Natural killer cell (primary cell): ENCODE data around the gene RAB3C. TPM values are rescaled to one million over a fixed set of nuclear protein-coding genes. Genes with fewer than 3 reads are reported as not detected.

Source experiments
- ATAC-seq, 3 donors: fragments of 150-1000 bp in 2 of 3; fragments of 200-7000 bp in 1 of 3; cut with Tn5 transposase; 1 replicate in 1 of 3; 2 replicates in 2 of 3; pipeline ENCODE4 v1.10.0; 2021; ENCODE audit warnings: mild to moderate bottlenecking in 2 of 3, moderate library complexity in 2 of 3
- DNase-seq, 2 donors: peaks; one replicate each; pipeline versions ENCODE4 v3.0.0 to v3.0.0-alpha.2; 2013 to 2021; ENCODE audit warnings: mixed read lengths in 1 of 2
- H3K27ac ChIP-seq: one replicate; pipeline ENCODE4 v1.5.1; 2013; ENCODE audit warnings: mild to moderate bottlenecking, low read length
- H3K27me3 ChIP-seq: one replicate; pipeline ENCODE4 v1.6.1; 2013; ENCODE audit warnings: low read length; ENCODE audit not compliant: control insufficient read depth, insufficient read depth
- H3K36me3 ChIP-seq: one replicate; pipeline ENCODE4 v1.6.1; 2013; ENCODE audit warnings: low read length; ENCODE audit not compliant: control insufficient read depth, insufficient read depth
- H3K4me1 ChIP-seq: one replicate; pipeline ENCODE4 v1.6.1; 2013; ENCODE audit warnings: low read length; ENCODE audit not compliant: control insufficient read depth, insufficient read depth
- H3K4me3 ChIP-seq: one replicate; pipeline ENCODE4 v1.5.1; 2013; ENCODE audit warnings: low read length
- H3K9me3 ChIP-seq: one replicate; pipeline ENCODE4 v1.6.1; 2013; ENCODE audit warnings: low read length; ENCODE audit not compliant: control insufficient read depth, insufficient read depth
- H3K27ac Mint-ChIP-seq, 2 donors: one replicate each; pipeline ENCODE4 v1.8.0; 2022; ENCODE audit warnings: mild to moderate bottlenecking in 2 of 2, mixed read lengths in 2 of 2, moderate library complexity in 1 of 2
- H3K27me3 Mint-ChIP-seq, 2 donors: one replicate each; pipeline ENCODE4 v1.8.0; 2022; ENCODE audit warnings: low read depth in 2 of 2, mixed read lengths in 2 of 2
- H3K36me3 Mint-ChIP-seq: one replicate; pipeline ENCODE4 v1.8.0; 2022; ENCODE audit warnings: mixed read lengths
- H3K4me1 Mint-ChIP-seq, 2 donors: one replicate each; pipeline ENCODE4 v1.8.0; 2022; ENCODE audit warnings: mixed read lengths in 2 of 2
- H3K4me3 Mint-ChIP-seq: one replicate; pipeline ENCODE4 v1.8.0; 2022; ENCODE audit warnings: mild to moderate bottlenecking, moderate library complexity, mixed read lengths
- H3K9me3 Mint-ChIP-seq, 2 donors: one replicate each; pipeline ENCODE4 v1.8.0; 2022; ENCODE audit warnings: mixed read lengths in 2 of 2
- CTCF ChIP-seq: fragments of 200-600 bp; IDR thresholded peaks from one replicate; pipeline ENCODE4 v1.8.0; 2022; ENCODE audit warnings: antibody characterized with exemption
- WGBS: methylation state at CpG from one replicate; pipeline ENCODE4 v1.1.7; 2013; ENCODE audit warnings: missing lambda C conversion rate; ENCODE audit not compliant: insufficient coverage; 5-methylcytosine and 5-hydroxymethylcytosine counted together
- intact Hi-C: fragments of 100-400 bp; cut with micrococcal nuclease; formaldehyde crosslinking; loops from one replicate; pipeline ENCODE4 v1.14.2; 2022
- total RNA-seq, 4 donors: library from RNA; stranded (reverse); fragments of 120-200 nt in 1 of 4; gene quantifications; one replicate each; pipeline versions ENCODE4 v1.2.3 to v1.2.4, GENCODE V29; 2013 to 2022

Gene RAB3C
- total RNA-seq, 3 donors from 2014 or later (not counting 1 experiment from before 2014, with no cell fraction given): 0.05 TPM; not detected in 2

GRCh38 chr5:58629271-58630159 is 46.6 kb downstream of the RAB3C start:
- Histone ChIP-seq H3K36me3 (no peaks in the 10 kb centered on the region), H3K27me3 (no peaks in the 10 kb centered on the region), H3K27ac (no peak overlapping the region), H3K4me1 (no peaks in the 10 kb centered on the region), H3K9me3 (no peaks in the 10 kb centered on the region), H3K4me3 (no peak overlapping the region)
- DNase-seq: no peak
- no peak for TF ChIP-seq CTCF
- H3K27ac Mint-ChIP-seq: no peak overlapping the region
- intact Hi-C loops: no loop called here
- no peak overlapping the region for H3K4me3 Mint-ChIP-seq
- H3K27me3 Mint-ChIP-seq: no peaks in the 10 kb centered on the region
- no peak for ATAC-seq
- WGBS: 54% methylated on average over 5 of the region's 6 CpGs
- H3K4me1 Mint-ChIP-seq: no peaks in the 10 kb centered on the region
- H3K36me3 Mint-ChIP-seq: no peaks in the 10 kb centered on the region
- H3K9me3 Mint-ChIP-seq: peaks cover 0 to under 1% of the 10 kb centered on the region in 2 donors

- H3K9me3 Mint-ChIP-seq: peaks cover 0 to 2% of the 10 kb centered on the region in 2 donors
- Histone ChIP-seq H3K27me3 (no peaks in the 10 kb centered on the region), H3K27ac (no peak overlapping the region), H3K36me3 (no peaks in the 10 kb centered on the region), H3K4me3 (no peak overlapping the region), H3K9me3 (no peaks in the 10 kb centered on the region), H3K4me1 (no peaks in the 10 kb centered on the region)
- DNase-seq (no peak), ATAC-seq (no peak)
- WGBS: 90% methylated on average over 1 of the region's 1 CpG
- no peak for TF ChIP-seq CTCF
- no peak overlapping the region for H3K4me3 Mint-ChIP-seq
- no peaks in the 10 kb centered on the region for H3K4me1 Mint-ChIP-seq
- no peaks in the 10 kb centered on the region for H3K27me3 Mint-ChIP-seq
- no peaks in the 10 kb centered on the region for H3K36me3 Mint-ChIP-seq
- intact Hi-C loops: no loop called here
- no peak overlapping the region for H3K27ac Mint-ChIP-seq
Measured at GRCh38 chr5:58631895-58632294, 49.0 kb downstream of the RAB3C start.

- H3K4me1 Mint-ChIP-seq: no peaks in the 10 kb centered on the region
- H3K4me1 ChIP-seq: no peaks in the 10 kb centered on the region
- no peak overlapping the region for H3K4me3 ChIP-seq
- H3K27me3 ChIP-seq: no peaks in the 10 kb centered on the region
- H3K36me3 ChIP-seq: no peaks in the 10 kb centered on the region
- no peaks in the 10 kb centered on the region for H3K36me3 Mint-ChIP-seq
- H3K27me3 Mint-ChIP-seq: no peaks in the 10 kb centered on the region
- 84% methylated on average over 2 of the region's 2 CpGs for WGBS
- intact Hi-C loops: no loop called here
- no peak overlapping the region for H3K4me3 Mint-ChIP-seq
- H3K9me3 Mint-ChIP-seq: peaks cover 0 to 2% of the 10 kb centered on the region in 2 donors
- no peak for ATAC-seq
- no peak for TF ChIP-seq CTCF
- no peak overlapping the region for H3K27ac ChIP-seq
- H3K27ac Mint-ChIP-seq: no peak overlapping the region
- no peaks in the 10 kb centered on the region for H3K9me3 ChIP-seq
- DNase-seq: no peak
Measured at GRCh38 chr5:58635416-58635815, 52.5 kb downstream of the RAB3C start.

GRCh38 chr5:58640011-58640410 is 57.1 kb downstream of the RAB3C start:
- ATAC-seq (no peak), DNase-seq (no peak)
- no peak for TF ChIP-seq CTCF
- Mint-ChIP-seq H3K4me3 (no peak overlapping the region), H3K27ac (no peak overlapping the region), H3K4me1 (no peaks in the 10 kb centered on the region), H3K27me3 (no peaks in the 10 kb centered on the region), H3K36me3 (no peaks in the 10 kb centered on the region), H3K9me3 (peaks cover 0 to 2% of the 10 kb centered on the region in 2 donors)
- H3K4me3 ChIP-seq: no peak overlapping the region
- H3K27ac ChIP-seq: no peak overlapping the region
- H3K36me3 ChIP-seq: no peaks in the 10 kb centered on the region
- no peaks in the 10 kb centered on the region for H3K9me3 ChIP-seq
- intact Hi-C loops: no loop called here
- WGBS: no CpG with 5 or more reads among the region's 3 CpGs
- H3K27me3 ChIP-seq: no peaks in the 10 kb centered on the region
- H3K4me1 ChIP-seq: no peaks in the 10 kb centered on the region
